ENCODE data around the gene IER2.
A peak's percentile ranks its signal among the peaks of the same experiment; 100 is the strongest.

IER2 gene

GRCh38 chr19:13152356-13152973, 2.3 kb downstream of the IER2 start:
- H3F3A ChIP-seq (ENCODE audit: insufficient read depth, low read length) = peaks cover 5% of the 10 kb centered on the region
- no peaks in the 10 kb centered on the region for H4K20me1 ChIP-seq (ENCODE audit: insufficient read depth, low read length)
- no peaks in the 10 kb centered on the region for H3K9me2 ChIP-seq (ENCODE audit: low read depth, low read length)
- peak overlapping the region; percentile 88 for H3K9ac ChIP-seq (ENCODE audit: low read length)
- H2AFZ ChIP-seq (ENCODE audit: low read length) = no peak overlapping the region
- TF ChIP-seq EZH2 (IDR thresholded peaks at IDR 0.05; ENCODE audit: borderline replicate concordance, low read length) (no peak), CTCF (IDR thresholded peaks at IDR 0.05; ENCODE audit: low read length) (no peak)
- H3K27me3 ChIP-seq (ENCODE audit: insufficient read depth, low read length) = no peaks in the 10 kb centered on the region; the same call in 1 of the 2 replicates
- H3K27ac ChIP-seq (ENCODE audit: low read depth, low read length, poor library complexity, severe bottlenecking) = peak overlapping the region; percentile 91
- peaks cover 6% of the 10 kb centered on the region for H3K36me3 ChIP-seq (ENCODE audit: insufficient read depth, low read length)
- peak overlapping the region; percentile 94 for H3K4me2 ChIP-seq (ENCODE audit: low read length)
- no peaks in the 10 kb centered on the region for H3K79me2 ChIP-seq (ENCODE audit: insufficient read depth, low read length)
- no peaks in the 10 kb centered on the region for H3K9me3 ChIP-seq (ENCODE audit: low read length)
- H3K4me3 ChIP-seq (ENCODE audit: low read depth, low read length, poor library complexity, severe bottlenecking) = peak overlapping the region; percentile 90
- peaks cover 49% of the 10 kb centered on the region for H3K4me1 ChIP-seq (ENCODE audit: insufficient read depth, low read length, severe bottlenecking)

- peak overlapping the region; percentile 91 for H3K27ac ChIP-seq (ENCODE audit: low read depth, low read length, poor library complexity, severe bottlenecking)
- H4K20me1 ChIP-seq (ENCODE audit: insufficient read depth, low read length) = no peaks in the 10 kb centered on the region
- TF ChIP-seq EZH2 (IDR thresholded peaks at IDR 0.05; ENCODE audit: borderline replicate concordance, low read length) = no peak
- peak; percentile 34; the same call in 1 of the 2 replicates for TF ChIP-seq CTCF (IDR thresholded peaks at IDR 0.05; ENCODE audit: low read length)
- H3F3A ChIP-seq (ENCODE audit: insufficient read depth, low read length) = peaks cover 5% of the 10 kb centered on the region
- peak overlapping the region; percentile 88 for H3K9ac ChIP-seq (ENCODE audit: low read length)
- H3K4me1 ChIP-seq (ENCODE audit: insufficient read depth, low read length, severe bottlenecking) = peaks cover 49% of the 10 kb centered on the region
- peak overlapping the region; percentile 90 for H3K4me3 ChIP-seq (ENCODE audit: low read depth, low read length, poor library complexity, severe bottlenecking)
- no peaks in the 10 kb centered on the region; the same call in 1 of the 2 replicates for H3K27me3 ChIP-seq (ENCODE audit: insufficient read depth, low read length)
- peaks cover 6% of the 10 kb centered on the region for H3K36me3 ChIP-seq (ENCODE audit: insufficient read depth, low read length)
- H3K79me2 ChIP-seq (ENCODE audit: insufficient read depth, low read length) = no peaks in the 10 kb centered on the region
- peak overlapping the region; percentile 94 for H3K4me2 ChIP-seq (ENCODE audit: low read length)
- no peaks in the 10 kb centered on the region for H3K9me2 ChIP-seq (ENCODE audit: low read depth, low read length)
- H3K9me3 ChIP-seq (ENCODE audit: low read length) = no peaks in the 10 kb centered on the region
- H2AFZ ChIP-seq (ENCODE audit: low read length) = no peak overlapping the region
These were observed 2.9 kb downstream of the IER2 start for GRCh38 chr19:13152974-13153568.

DNA sequence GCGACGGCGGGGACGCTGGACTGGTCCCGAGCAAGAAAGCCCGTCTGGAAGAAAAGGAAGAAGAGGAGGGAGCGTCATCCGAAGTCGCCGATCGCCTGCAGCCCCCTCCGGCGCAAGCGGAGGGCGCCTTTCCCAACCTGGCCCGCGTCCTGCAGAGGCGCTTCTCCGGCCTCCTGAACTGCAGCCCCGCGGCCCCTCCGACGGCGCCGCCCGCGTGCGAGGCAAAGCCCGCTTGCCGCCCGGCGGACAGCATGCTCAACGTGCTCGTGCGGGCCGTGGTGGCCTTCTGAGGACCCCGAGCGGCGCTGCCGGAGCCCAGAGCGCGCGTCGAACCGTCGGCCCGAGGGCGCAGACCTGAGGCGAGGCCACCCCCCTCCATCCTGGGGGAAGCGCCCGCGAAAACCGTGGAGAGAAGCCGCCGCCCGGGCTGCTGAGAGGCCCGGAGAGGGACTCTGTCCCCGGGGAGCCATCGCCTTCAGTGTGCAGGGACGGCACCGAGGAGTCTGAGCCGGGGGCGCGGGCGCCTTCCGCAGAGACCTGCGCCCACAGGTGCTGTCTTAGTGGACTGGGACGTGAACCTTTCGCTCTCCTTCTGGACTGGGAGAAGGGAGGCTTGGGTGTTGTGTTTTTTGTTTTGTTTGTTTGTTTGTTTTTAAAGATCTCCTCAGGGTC, 3.5 kb downstream of the IER2 start:
- H3K27me3 ChIP-seq (ENCODE audit: insufficient read depth, low read length) = no peaks in the 10 kb centered on the region; the same call in 1 of the 2 replicates
- H3K4me2 ChIP-seq (ENCODE audit: low read length) = peak overlapping the region; percentile 94
- H4K20me1 ChIP-seq (ENCODE audit: insufficient read depth, low read length) = no peaks in the 10 kb centered on the region
- peaks cover 47% of the 10 kb centered on the region for H3K4me1 ChIP-seq (ENCODE audit: insufficient read depth, low read length, severe bottlenecking)
- H3K4me3 ChIP-seq (ENCODE audit: low read depth, low read length, poor library complexity, severe bottlenecking) = peak overlapping the region; percentile 90
- no peaks in the 10 kb centered on the region for H3K79me2 ChIP-seq (ENCODE audit: insufficient read depth, low read length)
- peaks cover 6% of the 10 kb centered on the region for H3K36me3 ChIP-seq (ENCODE audit: insufficient read depth, low read length)
- peak overlapping the region; percentile 88 for H3K9ac ChIP-seq (ENCODE audit: low read length)
- H2AFZ ChIP-seq (ENCODE audit: low read length) = no peak overlapping the region
- no peaks in the 10 kb centered on the region for H3K9me3 ChIP-seq (ENCODE audit: low read length)
- peaks cover 5% of the 10 kb centered on the region for H3F3A ChIP-seq (ENCODE audit: insufficient read depth, low read length)
- no peak for TF ChIP-seq CTCF (IDR thresholded peaks at IDR 0.05; ENCODE audit: low read length)
- no peak for TF ChIP-seq EZH2 (IDR thresholded peaks at IDR 0.05; ENCODE audit: borderline replicate concordance, low read length)
- no peak overlapping the region for H3K27ac ChIP-seq (ENCODE audit: low read depth, low read length, poor library complexity, severe bottlenecking)
- no peaks in the 10 kb centered on the region for H3K9me2 ChIP-seq (ENCODE audit: low read depth, low read length)
